ENCODE data around the gene RSPH4A. TPM values are rescaled to one million over a fixed set of nuclear protein-coding genes. Genes with fewer than 3 reads are reported as not detected.
A peak's percentile ranks its signal among the peaks of the same experiment; 100 is the strongest.

The RSPH4A gene
- total and polyA plus RNA-seq, 2 of the 4 experiments (the other 2 are of a cell fraction): under 0.01 to 0.19 TPM

DNA sequence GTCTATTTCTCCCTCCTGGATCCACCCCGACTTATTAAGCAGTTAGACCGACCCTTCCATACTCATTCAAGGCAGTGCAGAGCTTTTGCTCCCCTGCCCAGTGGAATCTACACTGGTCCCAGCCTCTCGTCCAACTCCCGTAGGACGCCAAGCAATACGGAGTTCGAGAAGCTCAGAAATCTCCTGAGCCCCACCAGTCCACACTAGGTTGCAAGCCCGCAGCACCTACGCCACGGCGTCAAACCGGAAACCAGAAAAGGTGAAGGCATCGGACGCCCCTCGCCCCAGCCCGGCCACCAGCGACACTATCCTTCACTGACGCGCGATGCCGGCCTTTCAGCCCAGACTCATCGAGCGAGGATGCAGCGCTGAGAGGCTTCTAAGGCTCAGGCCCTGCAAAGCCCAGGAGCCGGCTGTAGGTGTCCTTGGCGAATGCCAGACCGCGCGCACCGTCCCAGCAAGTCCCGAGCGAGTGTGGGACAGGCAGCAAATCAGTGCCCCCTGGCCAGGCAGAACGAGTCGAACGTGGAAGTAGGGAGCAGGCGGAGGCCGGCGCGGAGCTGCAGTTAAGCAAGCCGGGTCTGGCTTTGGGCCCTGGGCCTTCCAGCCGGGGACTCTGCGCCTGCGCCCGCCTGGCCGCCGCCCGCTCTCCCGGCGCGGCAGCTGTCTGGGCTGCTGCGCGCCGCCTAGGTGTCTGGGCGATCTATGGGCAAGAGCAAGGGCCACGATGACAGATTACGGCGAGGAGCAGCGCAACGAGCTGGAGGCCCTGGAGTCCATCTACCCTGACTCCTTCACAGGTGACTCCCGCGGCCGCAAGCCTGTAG lies 45.2 kb upstream of the RSPH4A start, which contains the start of gene RWDD1 (continued):
- TF ChIP-seq RFX5 (IDR thresholded peaks at IDR 0.05; ENCODE audit: low read depth, low read length) (no peak), RCOR1 (IDR thresholded peaks at IDR 0.05; ENCODE audit: insufficient replicate concordance, low read length) (no peak)

DNA sequence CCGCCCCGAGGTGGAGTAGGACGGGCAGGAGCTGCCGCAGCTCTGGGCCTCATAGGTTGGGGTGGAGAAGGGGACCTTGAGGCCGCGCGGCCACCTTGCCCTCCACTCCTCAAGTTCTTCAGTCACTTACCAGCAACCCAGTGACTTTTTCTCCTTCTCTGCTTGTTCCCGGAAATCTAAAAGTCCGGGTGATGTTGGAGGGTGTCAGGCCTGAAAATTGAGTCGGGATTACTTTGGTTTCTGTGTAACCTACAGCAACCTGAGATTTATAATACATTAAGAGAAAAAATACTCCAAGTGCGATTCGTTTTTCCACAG lies 44.6 kb upstream of the RSPH4A start:
- H3K9me3 ChIP-seq (ENCODE audit: control insufficient read depth, insufficient read depth, low read length): no peaks in the 10 kb centered on the region
- in situ Hi-C loops (cut with MboI; ENCODE audit: low sequenced_read_pairs): no loop called here
- no TSS peak for BruUV-seq (replicated peaks)
- H4K20me1 ChIP-seq (ENCODE audit: insufficient read depth, low read length): peaks cover 3% of the 10 kb centered on the region; the same call in 1 of the 2 replicates
- dilution Hi-C loops (cut with HindIII; ENCODE audit: low sequenced_read_pairs, unreplicated experiment): no loop called here
- no peaks in the 10 kb centered on the region for H3K36me3 ChIP-seq (ENCODE audit: control insufficient read depth, insufficient read depth, low read length)
- H2AK5ac ChIP-seq (ENCODE audit: low read depth, low read length): 0 out of 2 replicates have a peak overlapping the region, but pooled peaks have one; percentile 3
- H2AK9ac ChIP-seq (replicated peaks; ENCODE audit: low read depth, low read length, poor library complexity): peak overlapping the region; percentile 51
- H4K5ac ChIP-seq (ENCODE audit: low read depth, low read length): peak overlapping the region; percentile 5; the same call in 1 of the 2 replicates
- WGBS, 2 experiments (ENCODE audit: extremely low coverage in 2 of 2, insufficient read length in 1 of 2): no CpG with 5 or more reads among the region's 12 CpGs
- peak overlapping the region; percentile 96 for H3K4me2 ChIP-seq (ENCODE audit: low read depth, low read length)
- peak overlapping the region; percentile 81 for H3K4me3 ChIP-seq (ENCODE audit: insufficient read depth, low read depth, low read length)
- CTCF ChIA-PET: interaction anchor here (0.7 to 2.2 kb wide), 6 partner anchors 11 to 327 kb away, joined by 3 to 9 read pairs (median 4); no protein-coding TSS in a partner anchor
- H4K91ac ChIP-seq (ENCODE audit: insufficient read depth, low read depth, low read length): peak overlapping the region; percentile 49
- H2AFZ ChIP-seq (replicated peaks; ENCODE audit: low read length, poor library complexity): peak overlapping the region; percentile 94
- H3K9me1 ChIP-seq (ENCODE audit: insufficient read depth, low read length): no peaks in the 10 kb centered on the region
- H3K4me1 ChIP-seq (ENCODE audit: control insufficient read depth, insufficient read depth, low read length): no peaks in the 10 kb centered on the region
- no peak overlapping the region for H2BK15ac ChIP-seq (ENCODE audit: low read depth, low read length)
- H2BK5ac ChIP-seq (ENCODE audit: low read depth, low read length, poor library complexity, severe bottlenecking): peak overlapping the region; percentile 51
- DNase-seq (no peak), ATAC-seq (ENCODE audit: low read depth) (no peak; the same call in 1 of the 2 replicates)
- POLR2A ChIA-PET (ENCODE audit: unreplicated experiment): interaction anchor here (0.8 to 1.0 kb wide), 2 partner anchors 14 to 301 kb away, joined by 4 to 6 read pairs; no protein-coding TSS in a partner anchor
- peak overlapping the region; percentile 71 for H3K14ac ChIP-seq (replicated peaks; ENCODE audit: low read depth, low read length)
- H3K4ac ChIP-seq (ENCODE audit: low read depth, low read length): peak overlapping the region; percentile 73
- intact Hi-C loops (cut with micrococcal nuclease): loop anchor here (2.0 to 5.0 kb wide), 2 partner anchors 76 to 291 kb away; no protein-coding TSS in a partner anchor
- H3K56ac ChIP-seq (ENCODE audit: extremely low read depth, insufficient read depth, low read length): peak overlapping the region; percentile 81; the same call in 1 of the 2 replicates
- no peaks in the 10 kb centered on the region for H3K27me3 ChIP-seq (ENCODE audit: control insufficient read depth, insufficient read depth, low read length)
- peak overlapping the region; percentile 11 to 61; a peak in 2 of 4 replicates for H4K8ac ChIP-seq (ENCODE audit: low read depth in 2 of 2, low read length in 2 of 2)
- peaks cover 10 to 45% of the 10 kb centered on the region in 2 experiments for H3K79me1 ChIP-seq (ENCODE audit: low read depth in 1 of 2, low read length in 2 of 2)
- no peak overlapping the region for H3K18ac ChIP-seq (ENCODE audit: low read depth, low read length)
- peak overlapping the region; percentile 79 for H3K9ac ChIP-seq (ENCODE audit: low read depth, low read length)
- H3K27ac ChIP-seq (ENCODE audit: insufficient read depth, low read length): peak overlapping the region; percentile 73
- no peak overlapping the region for H2BK20ac ChIP-seq (ENCODE audit: low read depth, low read length)
- H3K23ac ChIP-seq (ENCODE audit: low read depth, low read length): peak overlapping the region; percentile 83
- peak overlapping the region; percentile 7; the same call in 1 of the 2 replicates for H2BK120ac ChIP-seq (ENCODE audit: low read depth, low read length)
- no peak for TF ChIP-seq RCOR1 (IDR thresholded peaks at IDR 0.05; ENCODE audit: insufficient replicate concordance, low read length)
- TF ChIP-seq, protein P1, sequence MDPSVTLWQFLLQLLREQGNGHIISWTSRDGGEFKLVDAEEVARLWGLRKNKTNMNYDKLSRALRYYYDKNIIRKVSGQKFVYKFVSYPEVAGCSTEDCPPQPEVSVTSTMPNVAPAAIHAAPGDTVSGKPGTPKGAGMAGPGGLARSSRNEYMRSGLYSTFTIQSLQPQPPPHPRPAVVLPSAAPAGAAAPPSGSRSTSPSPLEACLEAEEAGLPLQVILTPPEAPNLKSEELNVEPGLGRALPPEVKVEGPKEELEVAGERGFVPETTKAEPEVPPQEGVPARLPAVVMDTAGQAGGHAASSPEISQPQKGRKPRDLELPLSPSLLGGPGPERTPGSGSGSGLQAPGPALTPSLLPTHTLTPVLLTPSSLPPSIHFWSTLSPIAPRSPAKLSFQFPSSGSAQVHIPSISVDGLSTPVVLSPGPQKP (IDR thresholded peaks at IDR 0.05; ENCODE audit: borderline replicate concordance, low read depth, low read length): no peak
- TF ChIP-seq, protein P2, sequence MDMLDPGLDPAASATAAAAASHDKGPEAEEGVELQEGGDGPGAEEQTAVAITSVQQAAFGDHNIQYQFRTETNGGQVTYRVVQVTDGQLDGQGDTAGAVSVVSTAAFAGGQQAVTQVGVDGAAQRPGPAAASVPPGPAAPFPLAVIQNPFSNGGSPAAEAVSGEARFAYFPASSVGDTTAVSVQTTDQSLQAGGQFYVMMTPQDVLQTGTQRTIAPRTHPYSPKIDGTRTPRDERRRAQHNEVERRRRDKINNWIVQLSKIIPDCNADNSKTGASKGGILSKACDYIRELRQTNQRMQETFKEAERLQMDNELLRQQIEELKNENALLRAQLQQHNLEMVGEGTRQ (IDR thresholded peaks at IDR 0.05; ENCODE audit: low read depth, low read length): no peak
- no peak for TF ChIP-seq CEBPB (IDR thresholded peaks at IDR 0.05; ENCODE audit: low read depth, low read length)
- no peak for TF ChIP-seq MXI1 (IDR thresholded peaks at IDR 0.05; ENCODE audit: borderline replicate concordance, low read depth, low read length)
- TF ChIP-seq BHLHE40 (IDR thresholded peaks at IDR 0.05; ENCODE audit: low read depth, low read length): no peak
- no peak for TF ChIP-seq POLR2A (IDR thresholded peaks at IDR 0.05; ENCODE audit: low read depth, low read length)
- TF ChIP-seq SMC3 (IDR thresholded peaks at IDR 0.05; ENCODE audit: low read depth, low read length): no peak
- TF ChIP-seq CHD1 (IDR thresholded peaks at IDR 0.05; ENCODE audit: low read depth, low read length): no peak
- TF ChIP-seq, protein P3, sequence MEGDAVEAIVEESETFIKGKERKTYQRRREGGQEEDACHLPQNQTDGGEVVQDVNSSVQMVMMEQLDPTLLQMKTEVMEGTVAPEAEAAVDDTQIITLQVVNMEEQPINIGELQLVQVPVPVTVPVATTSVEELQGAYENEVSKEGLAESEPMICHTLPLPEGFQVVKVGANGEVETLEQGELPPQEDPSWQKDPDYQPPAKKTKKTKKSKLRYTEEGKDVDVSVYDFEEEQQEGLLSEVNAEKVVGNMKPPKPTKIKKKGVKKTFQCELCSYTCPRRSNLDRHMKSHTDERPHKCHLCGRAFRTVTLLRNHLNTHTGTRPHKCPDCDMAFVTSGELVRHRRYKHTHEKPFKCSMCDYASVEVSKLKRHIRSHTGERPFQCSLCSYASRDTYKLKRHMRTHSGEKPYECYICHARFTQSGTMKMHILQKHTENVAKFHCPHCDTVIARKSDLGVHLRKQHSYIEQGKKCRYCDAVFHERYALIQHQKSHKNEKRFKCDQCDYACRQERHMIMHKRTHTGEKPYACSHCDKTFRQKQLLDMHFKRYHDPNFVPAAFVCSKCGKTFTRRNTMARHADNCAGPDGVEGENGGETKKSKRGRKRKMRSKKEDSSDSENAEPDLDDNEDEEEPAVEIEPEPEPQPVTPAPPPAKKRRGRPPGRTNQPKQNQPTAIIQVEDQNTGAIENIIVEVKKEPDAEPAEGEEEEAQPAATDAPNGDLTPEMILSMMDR (conservative IDR thresholded peaks at IDR 0.05; ENCODE audit: low read depth, low read length): no peak

Measured in IMR-90 (cell line).